Erythroblast (primary cell): ENCODE results near the gene IFT122.

Experiments used
- GATA1 ChIP-seq: IDR thresholded peaks from 2 replicates; pipeline ENCODE4 v1.6.1; 2011; ENCODE audit warnings: low read depth, mild to moderate bottlenecking, control low read depth, low read length, moderate library complexity
- POLR2A ChIP-seq: IDR thresholded peaks from 2 replicates; pipeline ENCODE4 v1.6.1; 2011; ENCODE audit warnings: mild to moderate bottlenecking, low read length

- TF ChIP-seq POLR2A, result no peak
- TF ChIP-seq GATA1, result no peak
These were observed 27.4 kb upstream of the IFT122 start for GRCh38 chr3:129412542-129413198.
